Transverse colon (tissue), 4 donors: ENCODE measurements around the gene MYRIP. TPM values are rescaled to one million over a fixed set of nuclear protein-coding genes. Genes with fewer than 3 reads are reported as not detected.
"Not testable (repeated sequence)": the region's sequence is repeated elsewhere in the genome, so short reads cannot be mapped to it uniquely, and the experiment has no call there.

ENCODE experiments used
- DNase-seq: peaks from one replicate; pipeline ENCODE4 v3.0.0-alpha.2; 2019
- H3K27ac ChIP-seq, 4 donors: fragments of 200-600 bp; sonication (generic); 2 replicates each; pipeline ENCODE4 v1.5.1; 2016 to 2018; ENCODE audit warnings: inconsistent platforms in 4 of 4
- H3K27me3 ChIP-seq: fragments of 200-600 bp; sonication (generic); 2 replicates; pipeline ENCODE4 v1.5.1; 2017; ENCODE audit warnings: inconsistent platforms
- H3K36me3 ChIP-seq, 4 donors: fragments of 200-600 bp; sonication (generic); 2 replicates each; pipeline ENCODE4 v1.5.1; 2017 to 2019; ENCODE audit warnings: inconsistent platforms in 4 of 4
- H3K4me1 ChIP-seq, 4 donors: fragments of 200-600 bp; sonication (generic); 2 replicates each; pipeline ENCODE4 v1.5.1; 2017 to 2020; ENCODE audit warnings: inconsistent platforms in 4 of 4
- H3K4me3 ChIP-seq, 4 donors: fragments of 200-600 bp; sonication (generic); 1 replicate in 1 of 4; 2 replicates in 3 of 4; pipeline versions ENCODE4 v1.5.1 to v1.6.1; 2017 to 2019; ENCODE audit warnings: inconsistent platforms in 4 of 4
- H3K9me3 ChIP-seq, 2 donors: fragments of 200-600 bp; sonication (generic); 2 replicates each; pipeline ENCODE4 v1.5.1; 2017 to 2019; ENCODE audit warnings: inconsistent platforms in 2 of 2
- EP300 ChIP-seq: sonication (generic); formaldehyde crosslinking; IDR thresholded peaks from one replicate; pipeline ENCODE4 v1.6.1; 2017; ENCODE audit warnings: antibody characterized with exemption, low read depth
- POLR2A ChIP-seq: fragments of 450-650 bp; IDR thresholded peaks from one replicate; pipeline ENCODE4 v1.6.1; 2016; ENCODE audit warnings: antibody characterized with exemption, mild to moderate bottlenecking, moderate library complexity
- POLR2AphosphoS5 ChIP-seq, 3 donors: sonication (generic); formaldehyde crosslinking; IDR thresholded peaks; one replicate each; pipeline ENCODE4 v1.6.1; 2016; ENCODE audit warnings: antibody characterized with exemption in 3 of 3
- WGBS, 2 donors: methylation state at CpG; one replicate each; pipeline ENCODE4 v1.1.5; 2018; ENCODE audit warnings: low coverage in 1 of 2; 5-methylcytosine and 5-hydroxymethylcytosine counted together
- in situ Hi-C, 4 donors: fragments of 200-750 bp; cut with MboI; loops; one replicate each; pipeline versions ENCODE4 v1.15.0 to v1.15.1; 2017; ENCODE audit warnings: low sequenced_read_pairs in 3 of 4, low pct_ligation_motif_present in 1 of 4, low pct_unique_long_range_greater_than_20kb in 1 of 4
- intact Hi-C: fragments of 100-400 bp; cut with DNase I; formaldehyde crosslinking; loops from one replicate; pipeline ENCODE4 v1.15.1; 2023; ENCODE audit warnings: low total_unique reads
- total RNA-seq, 4 donors: library from RNA; depleted of rRNA; stranded (reverse); fragments of >200 nt; gene quantifications; one replicate each; pipeline ENCODE4 v1.1.0, GENCODE V29; 2016
- TF ChIP-seq, protein P1 (sequence below), 5 experiments: fragments of 200-600 bp in 3 of 5; fragments of 450-650 bp in 2 of 5; sonication (generic) in 3 of 5; IDR thresholded peaks; 1 replicate in 2 of 5; 2 replicates in 3 of 5; pipeline ENCODE4 v1.5.1; 2016 to 2017; ENCODE audit warnings: antibody characterized with exemption in 5 of 5, inconsistent platforms in 3 of 5, mild to moderate bottlenecking in 2 of 5, moderate library complexity in 1 of 5

Gene MYRIP
- total RNA-seq, 4 donors from 2014 or later, result 2.6 to 19.7 (median 5.4) TPM

DNA sequence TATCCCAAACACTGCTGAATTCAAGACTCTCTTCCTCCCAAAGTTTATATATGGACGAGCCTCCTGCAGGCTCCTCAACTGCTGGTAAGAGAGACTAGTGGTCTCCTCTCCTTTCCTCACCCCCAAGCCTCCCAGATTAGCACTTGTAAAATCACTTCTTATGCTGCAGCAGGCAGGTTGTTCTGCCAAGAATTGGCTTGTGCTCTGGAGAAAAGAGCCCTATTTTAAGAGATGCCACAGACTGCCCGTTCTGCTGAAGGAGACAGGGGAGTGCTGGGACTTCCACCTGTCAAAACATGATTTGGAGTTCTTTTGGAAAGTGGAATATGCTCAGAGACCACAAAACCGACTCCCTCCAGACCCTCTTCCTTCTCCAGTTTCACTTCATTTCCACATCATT lies 269.2 kb downstream of the MYRIP start:
- WGBS, 2 donors, result 73 to 79% methylated on average over 3 of the region's 3 CpGs

DNA sequence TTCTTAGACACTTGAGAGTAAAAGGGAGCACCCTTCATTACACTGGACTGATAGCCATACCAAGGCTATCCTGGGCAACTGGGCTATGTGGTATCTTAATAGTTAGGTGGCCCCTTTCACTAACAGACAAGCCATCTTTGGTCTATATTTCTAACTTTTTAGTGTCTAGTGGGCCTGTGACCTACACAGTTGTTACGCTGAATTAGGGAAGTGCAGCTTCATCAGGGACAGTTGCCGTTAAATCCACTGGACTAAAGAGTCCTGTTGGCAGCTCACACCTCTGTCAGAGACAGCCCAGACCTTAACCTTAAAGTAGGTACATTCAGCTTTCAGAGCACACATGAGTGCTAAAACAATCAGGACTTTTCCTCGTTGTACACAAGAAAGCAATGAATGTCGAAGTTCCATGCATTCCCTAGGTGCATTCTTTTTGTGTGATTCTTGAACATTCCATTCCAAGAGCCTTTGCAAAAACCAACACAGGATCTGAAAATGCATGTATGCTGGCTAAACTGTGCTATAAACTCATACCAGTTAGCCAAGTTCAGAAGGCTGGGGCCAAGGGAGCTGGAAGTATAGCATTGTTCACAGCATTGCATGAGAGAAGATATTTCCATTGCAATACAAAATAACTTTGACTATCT lies 269.9 kb downstream of the MYRIP start:
- WGBS, 2 donors, result 91 to 97% methylated on average over 4 of the region's 4 CpGs
- intact Hi-C loops, result no loop called here

More for the DNA sequence above, 269.2 kb downstream of the MYRIP start:
- in situ Hi-C loops, result no loop called here
- Histone ChIP-seq H3K9me3 (no peaks in the 10 kb centered on the region), H3K4me1 (no peaks in the 10 kb centered on the region), H3K4me3 (no peak overlapping the region), H3K27me3 (no peaks in the 10 kb centered on the region), H3K36me3 (no peaks in the 10 kb centered on the region), H3K27ac (no peak overlapping the region)
- no peak for TF ChIP-seq EP300
- TF ChIP-seq POLR2AphosphoS5 (IDR thresholded peaks at IDR 0.05), result no peak
- no peak for TF ChIP-seq POLR2A
- TF ChIP-seq, protein P1, sequence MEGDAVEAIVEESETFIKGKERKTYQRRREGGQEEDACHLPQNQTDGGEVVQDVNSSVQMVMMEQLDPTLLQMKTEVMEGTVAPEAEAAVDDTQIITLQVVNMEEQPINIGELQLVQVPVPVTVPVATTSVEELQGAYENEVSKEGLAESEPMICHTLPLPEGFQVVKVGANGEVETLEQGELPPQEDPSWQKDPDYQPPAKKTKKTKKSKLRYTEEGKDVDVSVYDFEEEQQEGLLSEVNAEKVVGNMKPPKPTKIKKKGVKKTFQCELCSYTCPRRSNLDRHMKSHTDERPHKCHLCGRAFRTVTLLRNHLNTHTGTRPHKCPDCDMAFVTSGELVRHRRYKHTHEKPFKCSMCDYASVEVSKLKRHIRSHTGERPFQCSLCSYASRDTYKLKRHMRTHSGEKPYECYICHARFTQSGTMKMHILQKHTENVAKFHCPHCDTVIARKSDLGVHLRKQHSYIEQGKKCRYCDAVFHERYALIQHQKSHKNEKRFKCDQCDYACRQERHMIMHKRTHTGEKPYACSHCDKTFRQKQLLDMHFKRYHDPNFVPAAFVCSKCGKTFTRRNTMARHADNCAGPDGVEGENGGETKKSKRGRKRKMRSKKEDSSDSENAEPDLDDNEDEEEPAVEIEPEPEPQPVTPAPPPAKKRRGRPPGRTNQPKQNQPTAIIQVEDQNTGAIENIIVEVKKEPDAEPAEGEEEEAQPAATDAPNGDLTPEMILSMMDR (IDR thresholded peaks at IDR 0.05), result no peak
- DNase-seq, result no peak
- intact Hi-C loops, result no loop called here

GRCh38 chr3:40079847-40080240 lies 270.4 kb downstream of the MYRIP start:
- TF ChIP-seq POLR2A (no peak), POLR2AphosphoS5 (IDR thresholded peaks at IDR 0.05) (no peak), EP300 (no peak)
- TF ChIP-seq, protein P1 (IDR thresholded peaks at IDR 0.05), result no peak
- DNase-seq, result no peak
- Histone ChIP-seq H3K27me3 (no peaks in the 10 kb centered on the region), H3K9me3 (no peaks in the 10 kb centered on the region), H3K36me3 (no peaks in the 10 kb centered on the region), H3K4me1 (no peaks in the 10 kb centered on the region), H3K4me3 (no peak overlapping the region), H3K27ac (no peak overlapping the region)
- intact Hi-C loops (no loop called here), in situ Hi-C loops (no loop called here)

More for the DNA sequence above, 269.9 kb downstream of the MYRIP start:
- H3K27me3 ChIP-seq, result no peaks in the 10 kb centered on the region
- TF ChIP-seq POLR2AphosphoS5 (IDR thresholded peaks at IDR 0.05) (no peak), POLR2A (no peak)
- no peak overlapping the region for H3K4me3 ChIP-seq
- no peaks in the 10 kb centered on the region for H3K36me3 ChIP-seq
- no peaks in the 10 kb centered on the region for H3K4me1 ChIP-seq
- no peak for DNase-seq
- H3K27ac ChIP-seq, result no peak overlapping the region
- in situ Hi-C loops, result no loop called here
- no peaks in the 10 kb centered on the region for H3K9me3 ChIP-seq

DNA sequence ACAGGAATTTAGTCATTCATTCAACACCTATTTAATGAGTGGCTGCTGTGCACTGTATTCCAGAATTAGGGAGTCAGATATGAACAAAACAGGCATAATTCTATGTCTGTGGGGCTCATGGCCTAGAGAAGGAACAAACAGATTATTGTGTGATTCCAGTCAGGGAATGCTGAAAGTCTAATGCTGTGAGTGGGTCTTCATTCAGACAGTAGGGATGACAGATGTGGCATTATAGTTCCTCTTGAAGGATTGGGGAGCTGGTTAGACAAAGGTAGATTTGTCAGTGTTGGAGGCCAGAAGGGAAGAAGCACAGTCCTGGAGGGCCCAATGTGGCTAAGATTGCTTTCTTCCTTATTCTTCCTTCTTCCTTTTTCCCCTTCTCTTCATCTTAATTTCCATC lies 273.7 kb downstream of the MYRIP start:
- Histone ChIP-seq H3K27me3 (no peaks in the 10 kb centered on the region), H3K9me3 (no peaks in the 10 kb centered on the region), H3K4me3 (no peak overlapping the region), H3K27ac (no peak overlapping the region), H3K4me1 (no peaks in the 10 kb centered on the region), H3K36me3 (no peaks in the 10 kb centered on the region)
- no peak for DNase-seq
- TF ChIP-seq POLR2A, result no peak
- TF ChIP-seq POLR2AphosphoS5 (IDR thresholded peaks at IDR 0.05), result no peak
- no peak for TF ChIP-seq EP300
- TF ChIP-seq, protein P1 (IDR thresholded peaks at IDR 0.05), result no peak
- intact Hi-C loops (no loop called here), in situ Hi-C loops (no loop called here)

DNA sequence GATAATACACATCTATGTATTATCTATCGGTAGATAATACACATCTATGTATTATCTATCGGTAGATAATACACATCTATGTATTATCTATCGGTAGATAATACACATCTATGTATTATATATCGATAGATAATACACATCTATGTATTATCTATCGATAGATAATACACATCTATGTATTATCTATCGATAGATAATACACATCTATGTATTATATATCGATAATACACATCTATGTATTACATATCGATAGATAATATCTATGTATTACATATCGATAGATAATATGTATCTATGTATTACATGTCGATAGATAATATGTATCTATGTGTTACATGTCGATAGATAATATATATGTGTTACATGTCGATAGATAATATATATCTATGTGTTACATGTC lies 275.0 kb downstream of the MYRIP start:
- WGBS, 2 donors, result 89 to 91% methylated on average over 5 to 12 of the region's 12 CpGs
- H3K9me3 ChIP-seq, DNase-seq, in situ Hi-C loops, H3K36me3 ChIP-seq, H3K4me1 ChIP-seq, intact Hi-C loops, H3K4me3 ChIP-seq, H3K27ac ChIP-seq, H3K27me3 ChIP-seq: not testable (repeated sequence)
